Neural progenitor cell (in vitro differentiated cells): Measurements from ENCODE around the gene FZD10. TPM values are rescaled to one million over a fixed set of nuclear protein-coding genes. Genes with fewer than 3 reads are reported as not detected.

Source experiments
- DNase-seq: peaks from one replicate; pipeline ENCODE4 v3.0.0-alpha.2; 2016; ENCODE audit warnings: low spot score
- H2AFZ ChIP-seq: fragments of 200-600 bp; sonication (generic); replicated peaks from 2 replicates; pipeline ENCODE4 v1.6.1; 2016; ENCODE audit warnings: antibody characterized with exemption
- H3F3A ChIP-seq: fragments of 200-600 bp; sonication (generic); 2 replicates; pipeline ENCODE4 v1.6.1; 2016; ENCODE audit warnings: antibody characterized with exemption, low read depth
- H3K27ac ChIP-seq: fragments of 200-600 bp; sonication (generic); 2 replicates; pipeline ENCODE4 v1.5.1; 2016; ENCODE audit warnings: mild to moderate bottlenecking
- H3K27me3 ChIP-seq: fragments of 200-600 bp; sonication (generic); 2 replicates; pipeline ENCODE4 v1.6.1; 2016; ENCODE audit warnings: mild to moderate bottlenecking, moderate library complexity
- H3K36me3 ChIP-seq: fragments of 200-600 bp; sonication (generic); 2 replicates; pipeline ENCODE4 v1.5.1; 2016
- H3K4me1 ChIP-seq: fragments of 200-600 bp; sonication (generic); 2 replicates; pipeline ENCODE4 v1.6.1; 2016; ENCODE audit warnings: mixed run types
- H3K4me2 ChIP-seq: fragments of 200-600 bp; sonication (generic); 2 replicates; pipeline ENCODE4 v1.6.1; 2016
- H3K4me3 ChIP-seq: fragments of 200-600 bp; sonication (generic); 2 replicates; pipeline ENCODE4 v1.5.1; 2016
- H3K79me2 ChIP-seq: fragments of 200-600 bp; sonication (generic); 2 replicates; pipeline ENCODE4 v1.6.1; 2016; ENCODE audit warnings: low read depth
- H3K9ac ChIP-seq: fragments of 200-600 bp; sonication (generic); 2 replicates; pipeline ENCODE4 v1.6.1; 2016
- H3K9me3 ChIP-seq: fragments of 200-600 bp; sonication (generic); 2 replicates; pipeline ENCODE4 v1.5.1; 2016; ENCODE audit warnings: low read depth
- H4K20me1 ChIP-seq: fragments of 200-600 bp; sonication (generic); 2 replicates; pipeline ENCODE4 v1.6.1; 2016; ENCODE audit warnings: low read depth
- H3K27ac Mint-ChIP-seq: 3 replicates; pipeline ENCODE4 v1.8.0; 2021; ENCODE audit warnings: mixed read lengths
- H3K27me3 Mint-ChIP-seq: 2 replicates; pipeline ENCODE4 v1.8.0; 2022; ENCODE audit warnings: low read depth, mild to moderate bottlenecking, inconsistent platforms, moderate library complexity, mixed read lengths; ENCODE audit not compliant: insufficient read depth
- H3K36me3 Mint-ChIP-seq: 3 replicates; pipeline ENCODE4 v1.8.0; 2021; ENCODE audit warnings: mixed read lengths
- H3K4me1 Mint-ChIP-seq: 3 replicates; pipeline ENCODE4 v1.8.0; 2021; ENCODE audit warnings: mixed read lengths
- H3K4me3 Mint-ChIP-seq: 3 replicates; pipeline ENCODE4 v1.8.0; 2021; ENCODE audit warnings: mild to moderate bottlenecking, moderate library complexity, mixed read lengths
- H3K9me3 Mint-ChIP-seq: 3 replicates; pipeline ENCODE4 v1.8.0; 2020; ENCODE audit warnings: mixed read lengths
- EZH2 ChIP-seq: fragments of 200-600 bp; sonication (generic); IDR thresholded peaks from 2 replicates; pipeline ENCODE4 v1.6.1; 2017; ENCODE audit warnings: antibody characterized with exemption, mild to moderate bottlenecking, moderate library complexity
- EZH2phosphoT487 ChIP-seq: fragments of 200-600 bp; sonication (generic); IDR thresholded peaks from 2 replicates; pipeline ENCODE4 v1.6.1; 2017; ENCODE audit warnings: antibody characterized with exemption
- total RNA-seq: library from RNA; depleted of rRNA; stranded (reverse); fragments of >200 nt; gene quantifications from 2 replicates; pipeline ENCODE4 v1.2.3, GENCODE V29; 2015; ENCODE audit warnings: low replicate concordance
- TF ChIP-seq, protein P1 (sequence below): fragments of 200-600 bp; sonication (generic); IDR thresholded peaks from 2 replicates; pipeline ENCODE4 v1.5.1; 2017; ENCODE audit warnings: antibody characterized with exemption, mild to moderate bottlenecking

FZD10 gene
- total RNA-seq, 1 donor from 2014 or later = 0.11 TPM

DNA sequence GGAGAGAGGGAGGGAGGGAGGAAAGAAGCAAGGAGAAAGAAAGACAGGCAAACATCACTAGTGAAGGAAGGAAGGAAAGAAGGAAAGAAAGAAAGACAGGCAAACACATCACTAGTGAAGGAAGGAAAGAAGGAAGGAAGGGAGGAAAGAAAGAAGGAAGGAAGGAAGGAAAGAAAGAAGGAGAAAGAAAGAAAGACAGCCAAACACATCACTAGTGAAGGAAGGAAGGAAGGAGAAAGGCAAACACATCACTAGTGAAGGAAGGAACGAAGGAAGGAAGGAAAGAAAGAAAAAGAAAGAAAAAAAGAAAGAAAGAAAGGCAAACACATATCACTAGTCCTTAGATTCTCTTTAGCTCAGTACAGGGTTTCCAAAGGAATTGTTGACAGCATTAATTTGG is 5.3 kb downstream of the FZD10 start:
- peaks cover 47% of the 10 kb centered on the region for H3K27me3 Mint-ChIP-seq
- peaks cover 70% of the 10 kb centered on the region for H3K4me1 Mint-ChIP-seq
- Histone ChIP-seq H3K79me2 (no peaks in the 10 kb centered on the region), H3K27ac (no peak overlapping the region), H2AFZ (no peak overlapping the region), H3F3A (peaks cover 16% of the 10 kb centered on the region), H3K4me3 (no peak overlapping the region), H3K4me1 (peaks cover 16% of the 10 kb centered on the region), H4K20me1 (peaks cover 50% of the 10 kb centered on the region), H3K4me2 (no peak overlapping the region), H3K36me3 (no peaks in the 10 kb centered on the region), H3K9me3 (no peaks in the 10 kb centered on the region), H3K27me3 (peaks cover 100% of the 10 kb centered on the region), H3K9ac (no peak overlapping the region)
- H3K9me3 Mint-ChIP-seq = peaks cover 6% of the 10 kb centered on the region
- no peak overlapping the region for H3K4me3 Mint-ChIP-seq
- DNase-seq = no peak
- peaks cover 25% of the 10 kb centered on the region for H3K36me3 Mint-ChIP-seq
- no peak overlapping the region for H3K27ac Mint-ChIP-seq
- TF ChIP-seq, protein P1, sequence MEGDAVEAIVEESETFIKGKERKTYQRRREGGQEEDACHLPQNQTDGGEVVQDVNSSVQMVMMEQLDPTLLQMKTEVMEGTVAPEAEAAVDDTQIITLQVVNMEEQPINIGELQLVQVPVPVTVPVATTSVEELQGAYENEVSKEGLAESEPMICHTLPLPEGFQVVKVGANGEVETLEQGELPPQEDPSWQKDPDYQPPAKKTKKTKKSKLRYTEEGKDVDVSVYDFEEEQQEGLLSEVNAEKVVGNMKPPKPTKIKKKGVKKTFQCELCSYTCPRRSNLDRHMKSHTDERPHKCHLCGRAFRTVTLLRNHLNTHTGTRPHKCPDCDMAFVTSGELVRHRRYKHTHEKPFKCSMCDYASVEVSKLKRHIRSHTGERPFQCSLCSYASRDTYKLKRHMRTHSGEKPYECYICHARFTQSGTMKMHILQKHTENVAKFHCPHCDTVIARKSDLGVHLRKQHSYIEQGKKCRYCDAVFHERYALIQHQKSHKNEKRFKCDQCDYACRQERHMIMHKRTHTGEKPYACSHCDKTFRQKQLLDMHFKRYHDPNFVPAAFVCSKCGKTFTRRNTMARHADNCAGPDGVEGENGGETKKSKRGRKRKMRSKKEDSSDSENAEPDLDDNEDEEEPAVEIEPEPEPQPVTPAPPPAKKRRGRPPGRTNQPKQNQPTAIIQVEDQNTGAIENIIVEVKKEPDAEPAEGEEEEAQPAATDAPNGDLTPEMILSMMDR = no peak
- no peak for TF ChIP-seq EZH2phosphoT487
- TF ChIP-seq EZH2 = no peak

DNA sequence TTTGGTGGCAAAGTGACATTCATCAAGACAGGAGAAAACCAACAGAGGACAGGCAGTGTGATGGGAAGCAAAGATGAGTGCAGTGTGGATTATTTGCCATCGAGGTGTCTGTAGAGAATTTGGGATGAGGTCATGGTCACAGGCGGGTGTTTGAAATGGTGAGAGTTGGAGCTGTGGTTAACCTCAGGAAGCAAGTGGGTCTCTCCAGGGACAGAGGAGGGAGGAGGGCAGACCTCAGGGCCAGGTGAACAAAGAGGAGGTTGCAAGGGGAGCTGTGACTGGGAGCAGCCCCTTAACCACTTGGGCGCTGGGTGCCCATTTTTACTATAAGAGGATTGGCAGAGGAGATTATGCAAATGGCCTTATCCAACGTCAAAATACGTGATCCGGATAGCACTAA is 7.0 kb downstream of the FZD10 start:
- peaks cover 18% of the 10 kb centered on the region for H3K36me3 Mint-ChIP-seq
- peak; percentile 11 for TF ChIP-seq EZH2
- TF ChIP-seq EZH2phosphoT487 = no peak
- peaks cover 100% of the 10 kb centered on the region for H3K27me3 ChIP-seq
- H3K9me3 Mint-ChIP-seq = peaks cover 2% of the 10 kb centered on the region
- H3F3A ChIP-seq = peaks cover 12% of the 10 kb centered on the region
- H3K9ac ChIP-seq = no peak overlapping the region
- H3K9me3 ChIP-seq = no peaks in the 10 kb centered on the region
- no peak overlapping the region for H2AFZ ChIP-seq
- no peak for DNase-seq
- H3K27ac Mint-ChIP-seq = no peak overlapping the region
- H3K27ac ChIP-seq = no peak overlapping the region
- H4K20me1 ChIP-seq = peaks cover 35% of the 10 kb centered on the region
- H3K79me2 ChIP-seq = no peaks in the 10 kb centered on the region
- no peak overlapping the region for H3K4me2 ChIP-seq
- H3K4me1 ChIP-seq = peaks cover 12% of the 10 kb centered on the region
- H3K4me1 Mint-ChIP-seq = peaks cover 66% of the 10 kb centered on the region
- peaks cover 36% of the 10 kb centered on the region for H3K27me3 Mint-ChIP-seq
- H3K4me3 ChIP-seq = no peak overlapping the region
- H3K4me3 Mint-ChIP-seq = peak overlapping the region; percentile 9
- no peaks in the 10 kb centered on the region for H3K36me3 ChIP-seq

DNA sequence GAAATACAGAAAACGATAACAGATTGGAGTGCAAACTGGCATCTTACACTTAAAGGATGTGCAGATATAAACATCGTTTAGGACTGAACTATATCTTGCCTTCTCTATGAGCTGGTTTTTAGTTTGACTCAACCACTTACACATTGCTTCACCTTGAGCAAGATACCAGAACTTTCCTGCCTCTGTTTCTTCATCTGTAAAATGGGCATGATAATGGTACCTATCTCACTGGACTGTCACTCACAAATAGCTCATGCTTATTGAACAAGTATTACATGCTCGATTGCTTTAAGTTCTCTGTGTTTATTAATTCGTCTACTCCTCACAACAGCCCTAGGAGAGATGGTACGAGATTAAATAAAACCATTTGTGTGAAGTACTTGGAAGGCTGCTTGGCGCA is 7.7 kb downstream of the FZD10 start:
- Histone ChIP-seq H3F3A (peaks cover 5% of the 10 kb centered on the region), H3K4me2 (no peak overlapping the region), H3K9me3 (no peaks in the 10 kb centered on the region), H4K20me1 (peaks cover 28% of the 10 kb centered on the region), H3K9ac (no peak overlapping the region), H3K27me3 (peaks cover 100% of the 10 kb centered on the region), H2AFZ (no peak overlapping the region), H3K4me1 (peaks cover 5% of the 10 kb centered on the region), H3K27ac (no peak overlapping the region), H3K4me3 (no peak overlapping the region), H3K79me2 (no peaks in the 10 kb centered on the region), H3K36me3 (no peaks in the 10 kb centered on the region)
- H3K9me3 Mint-ChIP-seq = peaks cover 2% of the 10 kb centered on the region
- H3K27ac Mint-ChIP-seq = no peak overlapping the region
- H3K4me1 Mint-ChIP-seq = peaks cover 61% of the 10 kb centered on the region
- peaks cover 33% of the 10 kb centered on the region for H3K27me3 Mint-ChIP-seq
- H3K36me3 Mint-ChIP-seq = peaks cover 13% of the 10 kb centered on the region
- no peak overlapping the region for H3K4me3 Mint-ChIP-seq
- no peak for DNase-seq
- TF ChIP-seq EZH2 (no peak), EZH2phosphoT487 (no peak)
- TF ChIP-seq, protein P1 = no peak

DNA sequence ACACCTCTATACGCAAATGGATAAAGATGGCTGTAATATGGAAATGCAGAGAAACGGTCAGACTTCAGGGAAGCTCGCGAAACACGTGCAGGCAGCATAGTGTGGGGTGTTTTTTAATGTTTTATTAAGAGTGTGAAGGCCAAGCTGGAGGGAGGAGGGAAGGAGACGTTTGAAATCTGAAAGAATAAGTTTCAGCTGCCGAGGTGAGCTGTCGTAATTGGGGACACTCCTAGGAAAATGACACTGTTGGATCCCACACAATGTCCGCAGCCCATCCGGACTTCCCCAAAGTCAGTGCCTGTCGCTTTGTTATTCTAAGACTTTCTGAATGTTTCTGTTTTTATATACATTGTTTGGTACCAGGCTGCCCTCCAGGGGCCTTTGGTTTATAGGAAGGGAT is 8.3 kb downstream of the FZD10 start:
- no peak overlapping the region for H3K27ac Mint-ChIP-seq
- peaks cover 9% of the 10 kb centered on the region for H3K36me3 Mint-ChIP-seq
- H4K20me1 ChIP-seq = peaks cover 23% of the 10 kb centered on the region
- no peak overlapping the region for H2AFZ ChIP-seq
- no peaks in the 10 kb centered on the region for H3K79me2 ChIP-seq
- peaks cover 29% of the 10 kb centered on the region for H3K27me3 Mint-ChIP-seq
- no peaks in the 10 kb centered on the region for H3K36me3 ChIP-seq
- no peak overlapping the region for H3K4me3 ChIP-seq
- H3K9me3 Mint-ChIP-seq = peaks cover 2% of the 10 kb centered on the region
- peaks cover 97% of the 10 kb centered on the region for H3K27me3 ChIP-seq
- no peak overlapping the region for H3K4me3 Mint-ChIP-seq
- H3K4me1 ChIP-seq = no peaks in the 10 kb centered on the region
- no peaks in the 10 kb centered on the region for H3F3A ChIP-seq
- H3K9me3 ChIP-seq = no peaks in the 10 kb centered on the region
- H3K27ac ChIP-seq = no peak overlapping the region
- H3K4me1 Mint-ChIP-seq = peaks cover 54% of the 10 kb centered on the region
- no peak for DNase-seq
- TF ChIP-seq EZH2 (no peak), EZH2phosphoT487 (no peak)
- TF ChIP-seq, protein P1 = no peak
- H3K4me2 ChIP-seq = no peak overlapping the region
- H3K9ac ChIP-seq = no peak overlapping the region
